Stimulated activated CD8-positive, alpha-beta memory T cell treated with anti-CD3 and anti-CD28 coated beads, Interleukin-4, amount 100 ng/mL, for 1 hour (primary cell): ENCODE measurements around the gene TSPAN11.
"Not testable (repeated sequence)": the region's sequence is repeated elsewhere in the genome, so short reads cannot be mapped to it uniquely, and the experiment has no call there.

Source experiments
- DNase-seq, 2 donors: peaks; one replicate each; pipeline ENCODE4 v3.0.0-alpha.2; 2020; ENCODE audit warnings: low read depth in 2 of 2, low spot score in 1 of 2

Gene TSPAN11, protein sequence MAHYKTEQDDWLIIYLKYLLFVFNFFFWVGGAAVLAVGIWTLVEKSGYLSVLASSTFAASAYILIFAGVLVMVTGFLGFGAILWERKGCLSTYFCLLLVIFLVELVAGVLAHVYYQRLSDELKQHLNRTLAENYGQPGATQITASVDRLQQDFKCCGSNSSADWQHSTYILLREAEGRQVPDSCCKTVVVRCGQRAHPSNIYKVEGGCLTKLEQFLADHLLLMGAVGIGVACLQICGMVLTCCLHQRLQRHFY

DNA sequence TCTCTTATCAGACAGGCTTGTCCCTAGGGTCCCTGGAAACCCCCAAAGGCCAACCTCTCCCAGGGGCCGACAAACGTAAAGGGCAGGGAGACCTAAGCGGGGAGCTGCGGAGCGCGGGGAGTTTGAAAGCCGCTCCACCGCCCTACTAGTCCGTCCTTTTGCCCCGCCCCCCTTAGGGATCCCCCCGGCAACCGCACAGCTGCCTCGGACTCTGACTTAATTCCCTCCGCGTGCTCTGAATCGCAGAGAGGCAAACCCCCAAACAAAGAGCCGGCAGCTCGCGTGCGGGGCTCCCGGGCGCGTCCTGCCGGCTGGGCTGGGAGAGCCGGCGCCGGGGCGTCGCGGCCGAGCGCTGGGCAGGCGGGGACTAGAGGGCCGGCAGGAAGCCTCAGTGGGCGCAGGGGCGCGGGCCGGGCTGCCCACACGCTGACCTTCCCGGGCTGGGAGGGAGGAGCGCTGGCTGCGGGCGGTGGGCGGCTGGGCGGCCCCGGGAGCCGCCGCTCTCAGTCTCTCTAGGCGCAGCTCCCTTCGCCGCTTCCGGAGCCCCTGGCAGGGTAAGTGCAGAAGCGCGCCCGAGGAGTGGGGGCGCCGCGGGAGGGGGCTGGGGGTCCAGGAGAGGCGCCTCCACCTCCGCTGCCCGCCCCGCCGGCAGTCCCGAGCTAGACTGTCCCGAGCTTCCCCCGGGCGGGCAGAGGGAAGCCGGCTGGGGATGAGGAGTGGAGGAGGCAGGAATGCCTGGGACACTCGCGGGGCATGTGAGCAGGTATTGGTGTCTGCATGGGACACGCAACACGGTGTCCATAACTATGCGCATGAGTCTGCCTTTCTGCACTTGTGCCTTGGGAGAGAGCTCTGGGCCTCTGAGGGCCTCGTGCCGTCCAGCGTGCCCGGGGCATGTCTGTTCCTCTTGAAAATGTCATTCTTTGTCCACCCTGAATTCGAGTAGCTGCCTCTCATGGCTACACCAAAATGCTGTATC, at the start of gene TSPAN11:
TSPAN11 (plus strand) TSS at position 506 of the 979 bp plus-strand sequence. CDS start 27,244 bp downstream, outside the sequence.
- DNase-seq = no peak

DNA sequence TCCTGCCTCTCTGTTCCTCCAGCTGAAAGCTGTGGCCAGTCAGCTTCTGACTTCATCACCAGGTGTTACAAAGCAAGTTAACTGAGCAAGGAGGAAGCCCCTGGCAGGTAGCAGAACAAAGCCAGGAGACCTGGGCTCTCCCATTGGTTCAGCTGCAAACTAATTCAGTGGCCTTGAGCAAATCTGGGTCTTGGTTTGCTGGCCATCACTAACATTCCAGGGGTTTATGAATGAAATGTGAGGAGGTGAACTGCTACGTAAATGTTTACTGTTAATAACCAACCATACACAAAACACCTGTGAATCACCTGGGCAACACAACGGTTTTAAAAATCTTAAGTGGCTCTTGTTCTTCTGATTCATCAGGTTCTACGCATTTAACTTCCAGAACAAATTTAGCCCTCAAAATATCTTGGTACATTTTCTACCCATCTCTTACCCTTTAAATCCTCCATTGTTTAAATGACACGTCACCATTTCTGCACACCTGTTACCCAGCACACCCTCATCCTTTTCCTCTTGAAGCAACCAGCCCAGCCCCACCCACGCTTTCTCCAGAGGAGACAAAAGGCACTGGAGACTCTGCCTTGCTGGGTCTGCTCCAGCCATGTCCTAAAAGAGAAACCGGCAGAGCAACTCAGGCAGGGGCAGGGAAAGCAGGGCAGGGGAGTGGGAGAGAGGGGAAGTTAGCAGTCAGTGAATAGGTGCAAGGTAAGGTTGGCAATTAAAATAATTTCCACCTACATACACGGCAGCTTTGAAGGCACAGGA, 49.3 kb upstream of the TSPAN11 start:
- DNase-seq = no peak

DNA sequence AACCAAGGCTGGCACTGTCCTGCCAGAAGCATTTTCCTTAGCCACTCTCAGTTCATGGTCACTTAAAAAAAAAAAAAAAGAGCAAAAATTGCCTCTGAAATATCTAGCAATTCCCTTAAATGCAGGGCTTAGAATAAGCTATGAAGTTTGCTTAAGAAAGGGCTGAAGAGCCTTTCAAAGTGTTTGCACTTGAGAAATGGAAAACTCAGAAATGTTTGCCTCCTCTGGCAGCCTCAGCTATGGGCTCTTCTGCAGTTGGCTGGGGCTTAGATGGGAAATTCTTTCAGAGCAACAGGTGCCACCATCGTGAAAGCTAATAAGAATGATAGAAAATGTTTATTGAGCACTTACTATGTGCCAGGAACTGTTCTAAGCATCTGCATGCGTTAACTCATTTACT, 48.5 kb upstream of the TSPAN11 start:
- DNase-seq = no peak

DNA sequence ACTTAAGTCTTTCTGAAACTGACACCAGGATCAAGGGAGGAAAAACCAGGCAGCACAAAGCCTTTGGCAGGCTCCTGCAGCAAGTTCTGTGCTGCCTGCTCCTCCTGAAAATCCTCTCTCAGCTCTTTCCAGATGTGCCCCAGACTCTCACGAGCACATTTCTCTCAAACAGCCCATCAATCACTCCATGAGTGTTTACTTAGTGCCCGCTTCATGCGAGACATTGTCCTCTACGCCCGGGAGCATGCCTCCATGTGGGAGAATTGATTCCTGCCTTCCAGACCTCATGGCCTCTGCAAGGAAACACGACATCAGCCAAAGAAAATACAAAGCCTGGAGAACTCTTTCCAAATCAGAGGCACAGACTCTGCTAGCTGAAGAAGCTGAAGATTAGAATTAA, 46.5 kb upstream of the TSPAN11 start:
- DNase-seq = no peak

DNA sequence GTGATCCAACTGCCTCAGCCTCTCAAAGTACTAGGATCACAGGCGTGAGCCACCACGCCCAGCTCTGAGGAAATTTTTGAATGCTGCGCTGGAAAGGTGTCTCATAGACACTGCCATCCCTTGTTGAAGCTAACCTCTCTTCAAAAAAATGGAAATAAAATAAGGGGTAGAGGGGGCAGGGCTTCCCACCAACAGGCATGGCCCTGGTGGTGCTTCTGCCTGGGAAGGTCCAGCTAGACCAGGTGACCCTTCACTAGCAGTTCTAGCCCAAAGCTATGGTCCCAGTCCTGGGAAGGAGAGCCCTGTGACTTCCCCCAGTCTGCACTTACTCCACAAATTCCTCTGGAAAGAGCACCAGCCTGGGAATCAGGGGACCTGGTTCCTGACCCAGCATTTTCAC, 45.7 kb upstream of the TSPAN11 start:
- no peak for DNase-seq

DNA sequence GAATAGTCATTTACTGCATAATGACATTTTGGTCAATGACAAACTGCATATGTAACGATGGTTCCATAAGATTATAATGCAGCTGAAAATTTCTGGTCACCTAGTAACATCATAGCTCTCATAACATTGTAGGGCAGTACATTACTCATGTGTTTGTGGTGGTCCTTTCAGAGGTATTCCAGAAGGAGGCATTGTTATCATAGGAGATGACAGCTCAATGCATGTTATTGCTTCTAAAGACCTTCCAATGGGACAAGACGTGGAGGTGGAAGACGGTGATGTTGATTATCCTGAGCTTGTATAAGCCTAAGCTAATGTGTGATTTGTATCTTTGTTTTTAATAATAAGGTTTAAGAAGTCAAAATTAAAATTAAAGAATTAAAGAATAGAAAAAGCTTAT, 43.8 kb upstream of the TSPAN11 start:
- DNase-seq = no peak

DNA sequence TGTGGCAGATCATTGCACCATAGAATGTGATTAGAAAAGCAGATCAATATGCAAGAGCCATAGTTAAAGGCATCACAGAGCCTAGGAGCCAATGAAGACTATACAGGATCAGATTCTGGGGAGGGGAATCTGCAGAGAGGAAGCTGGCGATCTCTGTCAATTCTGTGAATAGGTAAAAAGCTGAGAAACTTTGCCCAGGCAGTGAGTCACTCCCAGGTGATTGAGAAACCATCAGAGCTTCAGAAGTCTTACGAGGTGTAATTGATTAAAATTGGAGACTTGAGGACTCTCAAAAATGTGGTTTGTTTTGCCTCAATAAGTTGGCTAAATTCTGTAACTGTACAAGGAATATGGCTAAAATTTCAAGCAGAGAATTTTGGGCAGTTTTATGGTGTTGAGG, 41.7 kb upstream of the TSPAN11 start:
- DNase-seq = no peak

DNA sequence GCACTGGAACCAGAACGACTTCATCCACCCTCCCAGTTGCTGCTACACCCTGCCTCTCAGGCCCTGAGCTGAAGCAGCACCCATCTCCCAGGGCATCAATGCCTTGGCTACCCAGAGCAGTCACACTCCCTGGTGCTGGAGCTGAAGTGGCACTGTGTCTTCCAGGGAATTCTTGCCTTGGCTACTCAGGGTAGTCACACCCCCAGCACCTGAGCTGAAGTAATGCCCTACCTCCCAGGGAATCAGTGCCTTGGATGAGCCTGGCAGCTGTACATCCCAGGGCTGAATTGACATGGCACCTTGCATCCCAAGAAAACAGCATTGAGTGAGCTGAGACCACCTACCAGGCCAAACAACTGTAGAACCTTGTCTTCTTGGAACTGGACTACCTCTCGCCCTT, 41.2 kb upstream of the TSPAN11 start:
- DNase-seq = no peak

DNA sequence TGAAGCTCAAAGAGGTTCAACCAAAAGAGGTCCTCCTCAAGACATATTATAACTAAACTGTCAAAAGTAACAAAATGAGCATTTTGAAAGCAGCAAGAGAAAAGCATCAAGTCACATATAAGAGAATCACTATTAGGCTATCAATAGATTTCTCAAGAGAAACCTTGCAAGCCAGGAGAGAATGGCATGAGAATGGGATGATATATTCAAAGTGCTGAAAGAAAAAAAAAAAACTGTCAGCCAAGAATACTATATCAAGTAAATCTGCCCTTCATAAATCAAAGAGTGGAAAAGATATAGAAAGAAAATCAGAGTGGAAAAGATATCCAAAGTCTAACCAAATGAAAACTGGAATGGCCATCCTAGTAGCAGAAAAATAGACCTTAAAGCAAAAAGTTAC, 39.3 kb upstream of the TSPAN11 start:
- no peak for DNase-seq

DNA sequence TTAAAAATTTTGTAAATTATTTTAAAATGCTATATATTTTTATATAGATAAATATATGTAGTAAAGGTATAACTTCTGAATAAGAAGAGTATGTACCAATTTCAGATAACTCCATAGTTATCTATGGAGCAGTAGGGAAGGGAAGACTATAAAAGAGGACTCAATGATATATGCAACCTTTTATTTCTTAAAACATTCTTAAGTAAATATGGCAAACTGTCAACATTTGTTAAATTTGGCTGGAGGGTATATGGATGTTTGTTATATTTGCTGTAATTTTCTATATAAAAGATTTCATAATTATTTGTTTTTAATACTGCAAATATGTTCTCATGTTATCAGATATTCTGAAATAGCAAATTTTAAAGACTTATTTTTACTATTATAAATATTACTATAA, 38.3 kb upstream of the TSPAN11 start:
- DNase-seq = no peak

DNA sequence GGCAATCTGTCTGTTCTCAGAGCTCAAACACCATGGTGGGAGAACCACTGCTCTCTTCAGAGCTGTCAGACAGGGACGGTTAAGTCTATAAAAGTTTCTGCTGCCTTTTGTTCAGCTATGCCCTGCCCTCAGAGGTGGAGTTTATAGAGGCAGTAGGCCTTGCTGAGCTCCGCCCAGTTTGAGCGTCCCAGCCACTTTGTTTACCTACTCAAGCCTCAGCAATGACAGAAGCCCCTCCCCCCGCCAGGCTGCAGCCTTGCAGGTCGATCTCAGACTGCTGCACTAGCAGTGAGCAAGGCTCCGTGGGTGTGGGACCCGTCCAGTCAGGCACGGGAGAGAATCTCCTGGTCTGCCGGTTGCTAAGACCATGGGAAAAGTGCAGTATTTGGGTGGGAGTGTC, 32.0 kb upstream of the TSPAN11 start:
- DNase-seq = not testable (repeated sequence)

DNA sequence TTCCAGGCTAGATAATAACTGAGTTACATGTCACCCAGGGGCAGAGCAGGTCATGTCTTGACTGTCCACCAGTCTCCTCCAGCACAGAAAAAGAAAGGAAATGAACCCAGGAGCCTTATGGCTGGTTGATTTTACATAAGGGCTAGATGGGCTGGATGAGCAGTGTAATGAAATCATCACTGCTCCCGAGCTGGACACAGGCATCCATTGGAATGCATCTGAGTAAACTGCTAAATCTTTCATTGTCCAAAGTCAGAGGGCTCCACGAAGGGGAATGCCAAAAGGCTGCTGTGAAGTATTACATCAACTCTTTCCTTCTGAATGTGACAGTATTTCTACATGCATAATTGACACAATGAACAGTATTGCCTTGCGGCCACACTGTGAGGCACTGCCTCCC, 30.1 kb upstream of the TSPAN11 start:
- no peak for DNase-seq

DNA sequence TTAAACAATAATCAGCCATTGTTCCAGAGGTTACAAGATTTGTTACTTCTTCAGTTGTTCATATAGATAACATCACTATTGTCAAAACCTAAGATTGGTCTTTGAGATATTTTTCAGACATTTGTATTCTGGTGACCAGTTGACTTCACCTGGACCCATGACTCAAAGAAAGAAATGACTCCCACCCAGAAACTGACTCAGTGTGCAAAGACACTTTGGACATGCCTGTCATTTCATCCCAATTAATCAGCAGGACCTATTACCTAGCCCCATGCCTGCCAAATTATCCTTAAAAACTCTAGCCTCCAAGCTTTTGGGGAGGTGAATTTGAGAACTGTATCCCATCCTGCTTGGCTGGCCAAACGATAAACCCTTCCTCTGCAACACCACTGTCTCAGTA, 27.7 kb upstream of the TSPAN11 start:
- no peak for DNase-seq

DNA sequence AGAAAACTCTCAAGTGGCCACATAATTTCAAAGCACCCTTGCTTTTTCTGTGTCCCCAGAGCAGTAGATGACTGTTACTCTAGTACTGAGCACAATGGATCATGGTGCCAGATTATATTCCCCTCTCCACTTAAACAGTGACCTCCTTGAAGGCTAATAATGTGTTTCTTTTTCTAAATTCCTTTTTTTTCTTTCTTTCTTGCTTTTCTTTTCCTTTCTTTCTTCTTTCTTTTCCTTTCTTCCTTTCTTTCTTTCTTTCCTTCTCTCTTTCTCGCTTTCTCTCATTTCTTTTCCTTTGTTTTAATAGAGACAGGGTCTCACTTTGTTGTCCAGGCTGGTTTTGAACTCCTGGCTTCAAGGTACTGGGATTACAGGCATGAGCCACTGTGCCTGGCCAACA, 26.2 kb upstream of the TSPAN11 start:
- no peak for DNase-seq

DNA sequence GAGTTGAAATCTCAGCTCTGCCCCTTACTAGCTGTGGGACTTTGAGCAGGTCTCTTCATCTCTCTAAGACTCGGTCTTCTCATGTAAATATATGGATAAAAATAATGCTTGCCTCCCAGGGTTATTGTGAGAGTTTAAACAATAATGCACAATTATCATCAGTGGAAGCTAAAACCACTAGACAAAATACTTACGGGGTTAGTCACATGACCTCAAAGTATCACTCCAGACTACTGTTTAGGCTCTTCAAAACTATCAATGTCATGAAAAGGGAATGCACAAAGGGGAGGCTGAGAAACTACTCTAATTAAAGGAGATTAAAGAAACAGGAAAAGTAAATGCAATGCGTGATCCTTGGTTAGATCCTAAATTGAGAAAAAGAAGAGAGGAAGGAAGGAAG, 24.5 kb upstream of the TSPAN11 start:
- DNase-seq = no peak

DNA sequence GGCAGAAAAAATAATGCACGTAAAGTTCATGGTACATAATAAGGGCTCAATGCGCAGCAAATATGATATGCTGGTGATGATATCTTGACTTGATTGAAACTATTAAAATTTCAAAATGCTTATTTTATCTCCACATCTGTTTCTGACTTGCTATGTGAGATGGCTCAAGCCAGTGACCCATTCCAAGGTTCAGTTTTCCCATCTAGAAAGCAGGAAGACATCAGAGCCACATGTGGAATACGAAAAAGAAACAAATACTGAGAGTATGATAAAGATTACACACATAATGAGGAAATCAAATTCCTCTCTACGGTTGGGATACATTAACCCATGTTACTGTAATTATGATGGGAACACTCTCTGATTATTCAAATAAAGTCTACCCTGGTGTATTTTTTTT, 24.0 kb upstream of the TSPAN11 start:
- no peak for DNase-seq

DNA sequence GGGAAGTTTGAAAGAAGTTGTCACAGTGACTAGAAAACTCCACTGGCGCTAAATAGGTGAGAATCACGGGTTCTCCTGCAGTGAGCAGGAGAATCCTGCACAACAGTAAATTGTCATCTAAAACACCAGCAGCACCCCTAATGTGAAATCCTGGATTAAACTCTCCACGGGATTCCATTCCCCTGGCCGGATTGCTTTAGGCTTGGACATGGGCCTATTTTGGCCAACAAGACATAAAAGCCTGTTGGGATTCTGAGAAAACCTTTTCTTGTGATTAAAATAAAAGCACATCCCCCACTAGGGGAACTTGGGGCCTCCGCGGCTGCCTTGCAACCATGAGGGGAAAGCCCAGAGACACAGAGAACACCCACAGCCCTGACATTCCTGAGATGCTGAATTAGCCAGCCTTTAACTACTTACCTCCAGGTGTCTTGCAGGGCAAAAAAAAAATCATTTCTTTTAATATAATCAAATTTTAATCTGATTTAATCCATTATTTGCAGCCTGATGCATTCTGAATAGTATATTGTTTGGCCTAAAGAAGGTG, 21.0 kb upstream of the TSPAN11 start:
- no peak for DNase-seq

DNA sequence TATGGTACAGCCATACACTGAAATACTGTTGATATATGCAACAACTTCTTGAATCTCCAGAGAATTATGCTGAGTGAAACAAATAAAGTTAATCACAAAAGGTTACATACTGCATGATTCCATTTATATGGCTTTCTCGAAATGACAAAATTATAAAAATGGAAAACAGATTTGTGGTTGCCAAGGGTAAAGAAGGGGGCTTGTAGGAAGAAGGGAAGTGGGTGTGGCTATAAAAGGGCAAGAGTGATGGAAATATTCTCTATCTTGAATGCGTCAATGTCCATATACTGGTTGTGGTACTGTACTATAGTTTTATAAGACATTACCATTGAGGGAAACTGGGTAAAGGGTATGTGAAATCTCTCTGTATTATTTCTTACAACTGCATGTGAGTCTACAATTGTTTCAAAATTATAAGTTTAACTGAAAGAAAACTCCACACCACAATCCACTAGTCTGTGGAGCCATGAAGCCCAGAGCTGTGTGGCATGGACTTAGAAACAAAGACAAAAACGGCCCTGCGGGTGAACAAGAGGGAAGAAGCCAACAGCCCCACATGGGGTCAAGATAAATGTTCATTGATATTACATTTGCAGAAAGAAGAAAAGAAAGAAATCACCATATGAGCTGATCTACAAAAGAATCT, 18.3 kb upstream of the TSPAN11 start:
- no peak for DNase-seq

DNA sequence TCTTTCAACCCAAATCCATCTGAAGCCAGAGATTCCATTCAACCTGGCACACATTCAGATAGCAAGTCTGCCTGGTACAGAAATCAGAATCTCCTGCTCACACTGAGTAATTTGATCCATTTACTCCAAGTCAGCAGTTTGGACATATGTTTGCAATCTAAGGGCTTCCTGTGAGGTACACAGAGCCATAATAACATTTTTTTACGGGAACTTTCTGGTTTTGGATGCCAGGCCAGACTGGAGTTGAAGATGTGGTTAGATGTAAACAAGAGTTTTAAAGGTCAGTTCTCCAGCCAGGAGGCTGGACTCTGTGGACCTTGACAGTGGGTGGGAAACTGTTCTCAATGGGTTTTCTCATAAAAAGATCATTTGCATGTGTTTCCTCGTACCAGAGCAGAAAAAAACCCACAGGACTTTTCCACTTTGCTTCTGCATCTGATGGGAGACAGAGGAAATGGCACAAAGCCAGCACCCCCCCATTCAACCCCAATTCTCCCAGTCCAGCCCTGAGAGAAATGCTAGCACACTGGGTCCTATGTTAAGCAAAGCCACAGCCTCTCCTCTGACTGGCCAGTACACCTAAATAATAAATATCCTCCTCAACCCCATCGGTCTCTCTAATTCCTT, 17.7 kb upstream of the TSPAN11 start:
- DNase-seq = no peak

DNA sequence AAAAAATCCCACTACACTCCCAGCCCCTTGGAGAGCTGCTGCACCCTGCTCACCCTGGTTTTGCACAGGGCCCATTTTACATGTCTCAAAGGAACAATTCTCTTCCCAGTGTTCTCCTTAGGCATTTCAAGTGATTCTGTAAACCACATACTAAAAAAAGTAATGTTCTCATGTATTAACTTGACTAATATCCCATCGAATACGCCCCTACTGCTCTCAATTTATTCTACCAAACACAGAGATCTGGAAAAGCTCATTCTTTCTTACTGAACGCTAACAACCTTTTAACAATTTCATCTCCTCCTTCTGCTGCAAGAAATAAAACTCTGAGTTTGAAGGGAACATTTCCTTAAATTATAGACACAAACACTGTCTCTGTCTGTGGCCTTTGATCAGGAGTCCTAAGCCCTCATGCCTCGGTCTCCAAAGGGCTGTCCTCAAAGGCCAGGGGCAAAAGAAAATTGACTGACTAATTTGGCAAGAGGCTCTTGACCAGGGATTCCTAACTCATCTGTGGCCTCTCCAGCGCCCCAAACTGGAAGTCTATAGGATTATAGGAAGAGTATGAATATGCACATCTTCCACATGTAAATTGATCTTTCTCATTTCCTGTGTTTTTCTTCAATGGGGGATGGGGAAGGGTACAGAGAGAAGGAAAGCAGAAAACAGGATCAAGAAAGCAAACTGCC, 17.1 kb upstream of the TSPAN11 start:
- no peak for DNase-seq
